Ascending aorta (tissue), 2 donors: Measurements from ENCODE around the gene PLA2G2C. TPM values are rescaled to one million over a fixed set of nuclear protein-coding genes. Genes with fewer than 3 reads are reported as not detected.

Experiments used
- DNase-seq, 2 donors: peaks; one replicate each; pipeline ENCODE4 v3.0.0-alpha.2; 2019; ENCODE audit warnings: low spot score in 2 of 2
- H3K27ac ChIP-seq, 2 donors: fragments of 200-600 bp; sonication (generic); one replicate each; pipeline ENCODE4 v1.5.1; 2016 to 2017; ENCODE audit warnings: mild to moderate bottlenecking in 1 of 2
- H3K27me3 ChIP-seq: fragments of 200-600 bp; sonication (generic); one replicate; pipeline ENCODE4 v1.5.1; 2017
- H3K36me3 ChIP-seq, 2 donors: fragments of 200-600 bp; sonication (generic); one replicate each; pipeline ENCODE4 v1.5.1; 2016
- H3K4me1 ChIP-seq, 2 donors: fragments of 200-600 bp; sonication (generic); one replicate each; pipeline ENCODE4 v1.5.1; 2016 to 2017; ENCODE audit warnings: mild to moderate bottlenecking in 1 of 2
- H3K4me3 ChIP-seq, 2 donors: fragments of 200-600 bp; sonication (generic); one replicate each; pipeline ENCODE4 v1.5.1; 2016 to 2017; ENCODE audit warnings: mild to moderate bottlenecking in 1 of 2
- H3K9me3 ChIP-seq, 2 donors: fragments of 200-600 bp; sonication (generic); one replicate each; pipeline ENCODE4 v1.5.1; 2016
- intact Hi-C: fragments of 100-400 bp; cut with DNase I; formaldehyde crosslinking; loops from one replicate; pipeline ENCODE4 v1.15.1; 2023
- total RNA-seq: library from RNA; depleted of rRNA; stranded (reverse); fragments of >200 nt; gene quantifications from one replicate; pipeline ENCODE4 v1.1.0, GENCODE V29; 2016
- TF ChIP-seq, protein P1 (sequence below), 3 experiments: fragments of 200-600 bp in 2 of 3; fragments of 450-650 bp in 1 of 3; sonication (generic) in 2 of 3; IDR thresholded peaks; one replicate each; pipeline ENCODE4 v1.5.1; 2016 to 2019; ENCODE audit warnings: antibody characterized with exemption in 3 of 3, mild to moderate bottlenecking in 1 of 3, moderate library complexity in 1 of 3

The PLA2G2C gene
- total RNA-seq, 1 donor from 2014 or later = not detected

GRCh38 chr1:20115916-20116315 lies 70.4 kb downstream of the PLA2G2C start:
- no peaks in the 10 kb centered on the region for H3K4me1 ChIP-seq
- H3K36me3 ChIP-seq = no peaks in the 10 kb centered on the region
- H3K27ac ChIP-seq = no peak overlapping the region
- intact Hi-C loops = no loop called here
- no peak for DNase-seq
- H3K4me3 ChIP-seq = no peak overlapping the region
- TF ChIP-seq, protein P1, sequence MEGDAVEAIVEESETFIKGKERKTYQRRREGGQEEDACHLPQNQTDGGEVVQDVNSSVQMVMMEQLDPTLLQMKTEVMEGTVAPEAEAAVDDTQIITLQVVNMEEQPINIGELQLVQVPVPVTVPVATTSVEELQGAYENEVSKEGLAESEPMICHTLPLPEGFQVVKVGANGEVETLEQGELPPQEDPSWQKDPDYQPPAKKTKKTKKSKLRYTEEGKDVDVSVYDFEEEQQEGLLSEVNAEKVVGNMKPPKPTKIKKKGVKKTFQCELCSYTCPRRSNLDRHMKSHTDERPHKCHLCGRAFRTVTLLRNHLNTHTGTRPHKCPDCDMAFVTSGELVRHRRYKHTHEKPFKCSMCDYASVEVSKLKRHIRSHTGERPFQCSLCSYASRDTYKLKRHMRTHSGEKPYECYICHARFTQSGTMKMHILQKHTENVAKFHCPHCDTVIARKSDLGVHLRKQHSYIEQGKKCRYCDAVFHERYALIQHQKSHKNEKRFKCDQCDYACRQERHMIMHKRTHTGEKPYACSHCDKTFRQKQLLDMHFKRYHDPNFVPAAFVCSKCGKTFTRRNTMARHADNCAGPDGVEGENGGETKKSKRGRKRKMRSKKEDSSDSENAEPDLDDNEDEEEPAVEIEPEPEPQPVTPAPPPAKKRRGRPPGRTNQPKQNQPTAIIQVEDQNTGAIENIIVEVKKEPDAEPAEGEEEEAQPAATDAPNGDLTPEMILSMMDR (IDR thresholded peaks at IDR 0.05) = no peak
- no peaks in the 10 kb centered on the region for H3K27me3 ChIP-seq
- no peaks in the 10 kb centered on the region for H3K9me3 ChIP-seq

- no peak overlapping the region for H3K4me3 ChIP-seq
- DNase-seq = no peak
- H3K36me3 ChIP-seq = no peaks in the 10 kb centered on the region
- H3K27ac ChIP-seq = no peak overlapping the region
- TF ChIP-seq, protein P1 (IDR thresholded peaks at IDR 0.05) = no peak
- no peaks in the 10 kb centered on the region for H3K9me3 ChIP-seq
- intact Hi-C loops = no loop called here
- H3K4me1 ChIP-seq = no peaks in the 10 kb centered on the region
- no peaks in the 10 kb centered on the region for H3K27me3 ChIP-seq
Measured at GRCh38 chr1:20115479-20115878, 70.8 kb downstream of the PLA2G2C start.

GRCh38 chr1:20114021-20114648 lies 72.2 kb downstream of the PLA2G2C start:
- Histone ChIP-seq H3K9me3 (no peaks in the 10 kb centered on the region), H3K27me3 (no peaks in the 10 kb centered on the region), H3K27ac (no peak overlapping the region), H3K4me1 (no peaks in the 10 kb centered on the region), H3K36me3 (no peaks in the 10 kb centered on the region), H3K4me3 (no peak overlapping the region)
- no peak for DNase-seq
- TF ChIP-seq, protein P1 (IDR thresholded peaks at IDR 0.05) = no peak
- intact Hi-C loops = no loop called here

Other genes starting within 250 kb of the PLA2G2C start
- gene PLA2G2A, start 206.9 kb downstream of the PLA2G2C start, total RNA-seq = 761 TPM
- 8.5 TPM for gene PLA2G5, start 116.3 kb downstream of the PLA2G2C start, total RNA-seq
- gene PLA2G2D, start 67.0 kb downstream of the PLA2G2C start, total RNA-seq = not detected
- gene PLA2G2F, start 47.2 kb downstream of the PLA2G2C start, total RNA-seq = not detected
- gene UBXN10, start 422 bp downstream of the PLA2G2C start, total RNA-seq = not detected
- gene VWA5B1, start 104.4 kb upstream of the PLA2G2C start, total RNA-seq = not detected